Mammary epithelial cell (primary cell): Measurements from ENCODE around the gene FGF12.

Experiments
- EZH2 ChIP-seq: IDR thresholded peaks from 2 replicates; pipeline ENCODE4 v1.6.1; 2012; ENCODE audit warnings: low read length, inconsistent platforms, borderline replicate concordance
- TF ChIP-seq, protein P1 (sequence below), 2 donors: IDR thresholded peaks in 1 of 2; conservative IDR thresholded peaks in 1 of 2; 2 replicates each; pipeline ENCODE4 v1.5.1; 2011 to 2012; ENCODE audit warnings: inconsistent platforms in 2 of 2, low read length in 2 of 2, mild to moderate bottlenecking in 2 of 2, control low read depth in 1 of 2, low read depth in 1 of 2; ENCODE audit not compliant: insufficient read depth in 1 of 2; ENCODE audit errors: extremely low read depth in 1 of 2

DNA sequence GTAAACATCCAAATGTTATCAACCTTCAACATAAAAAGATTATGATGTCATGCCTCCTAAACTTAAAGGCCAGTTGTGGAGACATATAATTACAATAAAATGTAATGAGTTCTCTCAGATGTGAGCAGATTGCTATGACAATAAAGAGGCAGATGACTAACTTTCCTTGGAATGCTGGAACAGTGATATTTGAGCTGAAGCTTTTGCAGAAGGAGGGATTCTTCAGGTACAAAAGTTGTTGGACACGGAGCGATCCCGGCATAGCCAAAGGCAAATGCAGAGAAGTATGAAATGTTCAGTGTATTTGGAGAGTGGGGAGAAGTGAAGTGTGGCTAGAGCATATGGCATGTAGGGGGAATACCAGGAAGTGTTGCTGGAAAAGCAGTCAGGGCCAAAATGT, 520.1 kb downstream of the FGF12 start:
- TF ChIP-seq, protein P1, sequence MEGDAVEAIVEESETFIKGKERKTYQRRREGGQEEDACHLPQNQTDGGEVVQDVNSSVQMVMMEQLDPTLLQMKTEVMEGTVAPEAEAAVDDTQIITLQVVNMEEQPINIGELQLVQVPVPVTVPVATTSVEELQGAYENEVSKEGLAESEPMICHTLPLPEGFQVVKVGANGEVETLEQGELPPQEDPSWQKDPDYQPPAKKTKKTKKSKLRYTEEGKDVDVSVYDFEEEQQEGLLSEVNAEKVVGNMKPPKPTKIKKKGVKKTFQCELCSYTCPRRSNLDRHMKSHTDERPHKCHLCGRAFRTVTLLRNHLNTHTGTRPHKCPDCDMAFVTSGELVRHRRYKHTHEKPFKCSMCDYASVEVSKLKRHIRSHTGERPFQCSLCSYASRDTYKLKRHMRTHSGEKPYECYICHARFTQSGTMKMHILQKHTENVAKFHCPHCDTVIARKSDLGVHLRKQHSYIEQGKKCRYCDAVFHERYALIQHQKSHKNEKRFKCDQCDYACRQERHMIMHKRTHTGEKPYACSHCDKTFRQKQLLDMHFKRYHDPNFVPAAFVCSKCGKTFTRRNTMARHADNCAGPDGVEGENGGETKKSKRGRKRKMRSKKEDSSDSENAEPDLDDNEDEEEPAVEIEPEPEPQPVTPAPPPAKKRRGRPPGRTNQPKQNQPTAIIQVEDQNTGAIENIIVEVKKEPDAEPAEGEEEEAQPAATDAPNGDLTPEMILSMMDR (conservative IDR thresholded peaks at IDR 0.05 in 1 of 2, IDR thresholded peaks at IDR 0.05 in 1 of 2; ENCODE audit: extremely low read depth in 1 of 2, insufficient read depth in 1 of 2, low read depth in 1 of 2, low read length in 2 of 2), result no peak
- TF ChIP-seq EZH2, result no peak
